Gastroesophageal sphincter (tissue), 3 donors: ENCODE data around the gene SF3B2.

Source experiments
- CTCF ChIP-seq, 4 experiments: fragments of 200-600 bp in 2 of 4; fragments of 450-650 bp in 2 of 4; sonication (generic) in 1 of 4; IDR thresholded peaks; one replicate each; pipeline ENCODE4 v1.5.1; 2017 to 2019; ENCODE audit warnings: antibody characterized with exemption in 4 of 4, mild to moderate bottlenecking in 2 of 4, moderate library complexity in 2 of 4
- EP300 ChIP-seq: sonication (generic); formaldehyde crosslinking; IDR thresholded peaks from one replicate; pipeline ENCODE4 v1.6.1; 2017; ENCODE audit warnings: antibody characterized with exemption, mild to moderate bottlenecking
- POLR2A ChIP-seq, 2 donors: fragments of 450-650 bp; IDR thresholded peaks; one replicate each; pipeline ENCODE4 v1.6.1; 2017; ENCODE audit warnings: antibody characterized with exemption in 2 of 2, mild to moderate bottlenecking in 2 of 2, moderate library complexity in 1 of 2

- TF ChIP-seq CTCF (IDR thresholded peaks at IDR 0.05), result no peak
- no peak for TF ChIP-seq POLR2A (IDR thresholded peaks at IDR 0.05)
- TF ChIP-seq EP300, result no peak
These were observed 35.4 kb upstream of the SF3B2 start for GRCh38 chr11:66016793-66017177.
